Suprapubic skin (tissue), 3 donors: ENCODE data around the gene PRKCE.

Experiments used
- POLR2AphosphoS5 ChIP-seq, 3 donors: sonication (generic); formaldehyde crosslinking; IDR thresholded peaks; one replicate each; pipeline ENCODE4 v1.6.1; 2017; ENCODE audit warnings: antibody characterized with exemption in 3 of 3
- TF ChIP-seq, protein P1 (sequence below), 2 donors: fragments of 200-600 bp in 1 of 2; fragments of 450-650 bp in 1 of 2; sonication (generic) in 1 of 2; IDR thresholded peaks; one replicate each; pipeline ENCODE4 v1.5.1; 2016 to 2019; ENCODE audit warnings: antibody characterized with exemption in 2 of 2, mild to moderate bottlenecking in 1 of 2, moderate library complexity in 1 of 2

DNA sequence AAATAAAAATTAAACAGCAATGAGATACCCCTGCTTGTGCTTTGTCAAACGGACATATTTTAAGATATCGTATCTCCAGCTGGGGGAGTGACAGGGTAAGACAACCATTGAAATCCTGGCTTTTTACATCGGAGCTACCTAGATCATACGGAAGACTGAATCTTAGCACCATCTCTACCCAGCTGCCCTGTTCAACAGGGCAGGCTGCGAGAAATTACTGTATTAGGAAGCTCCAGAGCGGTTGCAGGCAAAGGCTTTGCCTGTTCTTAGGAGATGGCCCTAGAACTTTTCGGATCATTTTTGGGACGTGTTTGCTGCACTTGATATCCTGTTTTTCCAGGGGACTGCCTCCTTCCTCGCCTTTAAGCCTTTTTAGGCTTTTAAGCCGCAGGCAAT lies 2.0 kb upstream of the PRKCE start:
- TF ChIP-seq, protein P1, sequence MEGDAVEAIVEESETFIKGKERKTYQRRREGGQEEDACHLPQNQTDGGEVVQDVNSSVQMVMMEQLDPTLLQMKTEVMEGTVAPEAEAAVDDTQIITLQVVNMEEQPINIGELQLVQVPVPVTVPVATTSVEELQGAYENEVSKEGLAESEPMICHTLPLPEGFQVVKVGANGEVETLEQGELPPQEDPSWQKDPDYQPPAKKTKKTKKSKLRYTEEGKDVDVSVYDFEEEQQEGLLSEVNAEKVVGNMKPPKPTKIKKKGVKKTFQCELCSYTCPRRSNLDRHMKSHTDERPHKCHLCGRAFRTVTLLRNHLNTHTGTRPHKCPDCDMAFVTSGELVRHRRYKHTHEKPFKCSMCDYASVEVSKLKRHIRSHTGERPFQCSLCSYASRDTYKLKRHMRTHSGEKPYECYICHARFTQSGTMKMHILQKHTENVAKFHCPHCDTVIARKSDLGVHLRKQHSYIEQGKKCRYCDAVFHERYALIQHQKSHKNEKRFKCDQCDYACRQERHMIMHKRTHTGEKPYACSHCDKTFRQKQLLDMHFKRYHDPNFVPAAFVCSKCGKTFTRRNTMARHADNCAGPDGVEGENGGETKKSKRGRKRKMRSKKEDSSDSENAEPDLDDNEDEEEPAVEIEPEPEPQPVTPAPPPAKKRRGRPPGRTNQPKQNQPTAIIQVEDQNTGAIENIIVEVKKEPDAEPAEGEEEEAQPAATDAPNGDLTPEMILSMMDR (IDR thresholded peaks at IDR 0.05) = no peak
- TF ChIP-seq POLR2AphosphoS5 (IDR thresholded peaks at IDR 0.05) = no peak
